SK-N-SH (cell line): ENCODE measurements around the gene CALML4.

Source experiments
- CTCF ChIP-seq: fragments of 200-600 bp; sonication (generic); IDR thresholded peaks from 2 replicates; pipeline ENCODE4 v1.6.1; 2017; ENCODE audit warnings: antibody characterized with exemption, mild to moderate bottlenecking, moderate library complexity
- EP300 ChIP-seq, 2 experiments: IDR thresholded peaks; 2 replicates each; pipeline versions ENCODE4 v1.4.0 to v1.6.1; 2012; ENCODE audit warnings: borderline replicate concordance in 1 of 2, low read depth in 1 of 2, low read length in 1 of 2
- EZH2phosphoT487 ChIP-seq: fragments of 200-600 bp; sonication (generic); IDR thresholded peaks from 2 replicates; pipeline ENCODE4 v1.6.1; 2017; ENCODE audit warnings: low read depth, mixed run types, mild to moderate bottlenecking, antibody characterized with exemption, moderate library complexity, borderline replicate concordance
- JUND ChIP-seq: IDR thresholded peaks from 2 replicates; pipeline ENCODE4 v1.4.0; 2012
- NFIC ChIP-seq: IDR thresholded peaks from 2 replicates; pipeline ENCODE4 v1.4.0; 2012; ENCODE audit warnings: borderline replicate concordance
- PBX3 ChIP-seq: IDR thresholded peaks from 2 replicates; pipeline ENCODE4; 2012
- POLR2AphosphoS5 ChIP-seq: IDR thresholded peaks from 2 replicates; pipeline ENCODE4 v1.6.1; 2012; ENCODE audit warnings: low read depth, low read length
- REST ChIP-seq: IDR thresholded peaks from 2 replicates; pipeline ENCODE4 v1.6.1; 2012; ENCODE audit warnings: mild to moderate bottlenecking, low read depth, low read length, moderate library complexity
- SIN3A ChIP-seq: IDR thresholded peaks from 2 replicates; pipeline ENCODE4 v1.6.1; 2012; ENCODE audit warnings: low read depth, mild to moderate bottlenecking, low read length, moderate library complexity, borderline replicate concordance
- SMC3 ChIP-seq: IDR thresholded peaks from 2 replicates; pipeline ENCODE4 v1.6.1; 2012; ENCODE audit warnings: low read depth, low read length, improper control_type of control experiment
- TAF1 ChIP-seq: IDR thresholded peaks from 2 replicates; pipeline ENCODE4 v1.6.1; 2012; ENCODE audit warnings: low read depth, mild to moderate bottlenecking, low read length, moderate library complexity, borderline replicate concordance
- TEAD4 ChIP-seq: IDR thresholded peaks from 2 replicates; pipeline ENCODE4 v1.4.0; 2012; ENCODE audit warnings: mild to moderate bottlenecking, borderline replicate concordance; ENCODE audit not compliant: insufficient read depth
- USF1 ChIP-seq: IDR thresholded peaks from 2 replicates; pipeline ENCODE4 v1.4.0; 2012; ENCODE audit warnings: low read depth, borderline replicate concordance
- USF2 ChIP-seq: fragments of 150-350 bp; IDR thresholded peaks from 2 replicates; pipeline ENCODE4 v1.6.1; 2017; ENCODE audit warnings: antibody characterized with exemption, low read length, low read depth, borderline replicate concordance

- TF ChIP-seq CTCF (peak; percentile 94), EP300 (IDR thresholded peaks at IDR 0.05; ENCODE audit: borderline replicate concordance in 1 of 2, low read depth in 1 of 2, low read length in 1 of 2) (no peak), REST (no peak), SIN3A (no peak), POLR2AphosphoS5 (no peak), SMC3 (peak; percentile 77), JUND (no peak), EZH2phosphoT487 (no peak), TEAD4 (no peak), TAF1 (no peak), USF2 (no peak), PBX3 (no peak), NFIC (no peak), USF1 (no peak)
Observed at GRCh38 chr15:68252925-68253534, 47.9 kb upstream of the CALML4 start.
